Smooth muscle cell (in vitro differentiated cells): ENCODE data around the gene MEST. TPM values are rescaled to one million over a fixed set of nuclear protein-coding genes. Genes with fewer than 3 reads are reported as not detected.

ENCODE experiments used
- DNase-seq: peaks from one replicate; lab custom pipeline; 2025; ENCODE audit not compliant: unreplicated experiment; lab: John Stamatoyannopoulos, UW
- H2AFZ ChIP-seq: fragments of 200-600 bp; sonication (generic); 2 replicates; pipeline ENCODE4 v1.6.0; 2016; ENCODE audit warnings: antibody characterized with exemption, low read depth, mild to moderate bottlenecking
- H3F3A ChIP-seq: fragments of 200-600 bp; sonication (generic); 2 replicates; pipeline ENCODE4 v1.6.0; 2017; ENCODE audit warnings: antibody characterized with exemption, low read depth
- H3K27ac ChIP-seq: fragments of 200-600 bp; sonication (generic); 2 replicates; pipeline ENCODE4 v1.5.1; 2016; ENCODE audit warnings: low read depth, mild to moderate bottlenecking
- H3K27me3 ChIP-seq: fragments of 200-600 bp; sonication (generic); 2 replicates; pipeline ENCODE4 v1.6.1; 2016; ENCODE audit warnings: low read depth, mild to moderate bottlenecking
- H3K36me3 ChIP-seq: fragments of 200-600 bp; sonication (generic); 2 replicates; pipeline ENCODE4 v1.5.1; 2016; ENCODE audit warnings: low read depth
- H3K4me1 ChIP-seq: fragments of 200-600 bp; sonication (generic); 2 replicates; pipeline ENCODE4 v1.5.1; 2016; ENCODE audit warnings: low read depth
- H3K4me2 ChIP-seq: fragments of 200-600 bp; sonication (generic); 2 replicates; pipeline ENCODE4 v1.6.0; 2016; ENCODE audit warnings: mild to moderate bottlenecking
- H3K4me3 ChIP-seq: fragments of 200-600 bp; sonication (generic); 2 replicates; pipeline ENCODE4 v1.5.1; 2016; ENCODE audit warnings: mild to moderate bottlenecking
- H3K79me2 ChIP-seq: fragments of 200-600 bp; sonication (generic); 2 replicates; pipeline ENCODE4 v1.6.0; 2016; ENCODE audit warnings: low read depth, mild to moderate bottlenecking
- H3K9ac ChIP-seq: fragments of 200-600 bp; sonication (generic); 2 replicates; pipeline ENCODE4 v1.6.0; 2016; ENCODE audit warnings: low read depth
- H3K9me3 ChIP-seq: fragments of 200-600 bp; sonication (generic); replicated peaks from 2 replicates; pipeline ENCODE4 v1.5.1; 2016; ENCODE audit warnings: low read depth
- H4K20me1 ChIP-seq: fragments of 200-600 bp; sonication (generic); 2 replicates; pipeline ENCODE4 v1.6.0; 2016; ENCODE audit warnings: low read depth
- WGBS: methylation state at CpG from one replicate; pipeline ENCODE4 v1.1.7; 2016; ENCODE audit warnings: low lambda C conversion rate; 5-methylcytosine and 5-hydroxymethylcytosine counted together
- polyA plus RNA-seq: library from polyadenylated mRNA; unstranded; fragments of >200 nt; fragmentation: Nextera tagmentation; extraction: Ambion mirVana; gene quantifications from 2 replicates; pipeline ENCODE4 v1.2.1, GENCODE V29; 2016
- total RNA-seq: library from RNA; depleted of rRNA; stranded (reverse); fragments of >200 nt; gene quantifications from 2 replicates; pipeline ENCODE4 v1.2.3, GENCODE V29; 2014
- TF ChIP-seq, protein P1 (sequence below): fragments of 200-600 bp; sonication (generic); IDR thresholded peaks from 2 replicates; pipeline ENCODE4 v1.5.1; 2017; ENCODE audit warnings: borderline replicate concordance, mild to moderate bottlenecking, antibody characterized with exemption; ENCODE audit not compliant: insufficient read depth, poor library complexity, severe bottlenecking

The MEST gene
- total and polyA plus RNA-seq, 2 experiments from 2014 or later, result 1,229 to 1,655 TPM

DNA sequence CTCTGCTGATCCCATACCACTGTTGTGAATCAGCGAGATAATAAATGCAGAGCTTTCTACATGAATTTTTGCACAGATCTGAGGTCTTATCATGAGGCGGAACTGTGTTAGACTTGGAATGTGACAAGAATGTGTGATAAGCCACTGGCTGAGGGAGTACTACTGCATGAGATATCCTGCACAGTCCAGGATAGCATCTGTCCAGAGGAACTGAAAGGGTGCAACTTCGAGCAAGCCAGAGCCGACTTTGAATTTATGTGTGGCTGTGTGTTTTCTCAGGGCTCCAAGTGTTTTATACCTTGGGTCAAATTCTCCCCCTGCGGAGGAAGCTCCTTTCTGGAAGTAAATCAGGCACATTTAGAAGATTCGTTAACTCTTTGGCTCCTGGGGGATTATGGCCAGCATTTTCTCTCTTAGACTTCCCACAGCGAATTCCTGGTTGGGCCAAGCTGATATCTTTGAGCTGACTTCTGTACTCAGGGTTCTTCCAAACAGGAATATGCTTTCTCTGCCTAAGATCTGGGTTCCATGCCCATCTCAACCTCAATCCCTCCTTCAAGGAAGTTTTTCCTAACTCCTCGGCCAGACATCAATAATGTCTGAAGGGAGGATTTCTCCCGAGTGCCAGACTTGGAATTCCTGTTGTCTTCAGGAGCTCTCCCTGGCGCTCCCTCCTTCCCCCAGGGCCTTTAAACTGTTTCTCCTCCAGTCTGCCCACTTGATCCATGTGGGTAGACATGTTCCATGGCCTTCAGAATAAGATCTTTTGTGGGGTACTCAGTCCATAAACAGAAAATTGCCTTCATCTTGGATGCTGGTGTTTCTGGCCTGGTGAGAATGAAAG is 2.5 kb upstream of the MEST start:
- no peaks in the 10 kb centered on the region for H3K36me3 ChIP-seq
- TF ChIP-seq, protein P1, sequence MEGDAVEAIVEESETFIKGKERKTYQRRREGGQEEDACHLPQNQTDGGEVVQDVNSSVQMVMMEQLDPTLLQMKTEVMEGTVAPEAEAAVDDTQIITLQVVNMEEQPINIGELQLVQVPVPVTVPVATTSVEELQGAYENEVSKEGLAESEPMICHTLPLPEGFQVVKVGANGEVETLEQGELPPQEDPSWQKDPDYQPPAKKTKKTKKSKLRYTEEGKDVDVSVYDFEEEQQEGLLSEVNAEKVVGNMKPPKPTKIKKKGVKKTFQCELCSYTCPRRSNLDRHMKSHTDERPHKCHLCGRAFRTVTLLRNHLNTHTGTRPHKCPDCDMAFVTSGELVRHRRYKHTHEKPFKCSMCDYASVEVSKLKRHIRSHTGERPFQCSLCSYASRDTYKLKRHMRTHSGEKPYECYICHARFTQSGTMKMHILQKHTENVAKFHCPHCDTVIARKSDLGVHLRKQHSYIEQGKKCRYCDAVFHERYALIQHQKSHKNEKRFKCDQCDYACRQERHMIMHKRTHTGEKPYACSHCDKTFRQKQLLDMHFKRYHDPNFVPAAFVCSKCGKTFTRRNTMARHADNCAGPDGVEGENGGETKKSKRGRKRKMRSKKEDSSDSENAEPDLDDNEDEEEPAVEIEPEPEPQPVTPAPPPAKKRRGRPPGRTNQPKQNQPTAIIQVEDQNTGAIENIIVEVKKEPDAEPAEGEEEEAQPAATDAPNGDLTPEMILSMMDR, result no peak
- H4K20me1 ChIP-seq, result peaks cover 20% of the 10 kb centered on the region
- H3F3A ChIP-seq, result peaks cover 17% of the 10 kb centered on the region
- peak overlapping the region; percentile 64 for H3K4me3 ChIP-seq
- H3K27me3 ChIP-seq, result no peaks in the 10 kb centered on the region
- H3K79me2 ChIP-seq, result peaks cover 23% of the 10 kb centered on the region
- WGBS, result 15% methylated on average over 10 of the region's 10 CpGs
- no peak for DNase-seq
- peak overlapping the region; percentile 92 for H3K27ac ChIP-seq
- H3K4me2 ChIP-seq, result peak overlapping the region; percentile 82
- no peaks in the 10 kb centered on the region for H3K9me3 ChIP-seq
- peaks cover 22% of the 10 kb centered on the region for H3K4me1 ChIP-seq
- H2AFZ ChIP-seq, result peak overlapping the region; percentile 73
- peak overlapping the region; percentile 23 for H3K9ac ChIP-seq

DNA sequence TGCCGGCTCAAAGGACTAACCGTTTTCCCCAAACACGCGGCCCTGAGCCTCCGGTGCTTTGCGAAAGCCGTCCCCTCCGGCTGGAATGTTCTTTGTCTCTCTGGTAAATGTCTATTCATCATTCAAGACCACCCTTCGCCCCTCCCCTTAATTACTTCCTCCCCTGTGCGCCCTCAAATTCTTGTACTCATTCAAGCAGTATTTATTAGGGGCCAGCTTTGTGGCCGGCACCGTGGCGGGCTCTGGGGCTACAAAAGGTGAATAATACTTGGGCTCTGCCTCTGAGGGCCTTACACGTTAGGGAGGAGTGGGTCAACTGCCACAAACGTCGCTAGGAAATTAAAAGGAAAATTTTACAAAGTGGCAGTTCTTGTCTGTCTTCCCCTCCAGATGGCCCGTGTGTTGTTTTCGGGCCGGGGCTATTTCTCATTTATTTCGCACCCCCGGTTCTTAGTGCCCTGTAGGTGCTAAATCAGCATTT is 1.5 kb upstream of the MEST start:
- Histone ChIP-seq H3K36me3 (no peaks in the 10 kb centered on the region), H3K27ac (peak overlapping the region; percentile 92), H3K9me3 (no peaks in the 10 kb centered on the region), H3K4me1 (peaks cover 28% of the 10 kb centered on the region), H3K27me3 (no peaks in the 10 kb centered on the region), H3K4me2 (peak overlapping the region; percentile 82), H3K79me2 (peaks cover 33% of the 10 kb centered on the region), H4K20me1 (peaks cover 29% of the 10 kb centered on the region), H3F3A (peaks cover 17% of the 10 kb centered on the region), H2AFZ (peak overlapping the region; percentile 6), H3K9ac (peak overlapping the region; percentile 31), H3K4me3 (peak overlapping the region; percentile 64)
- DNase-seq, result no peak
- WGBS, result 41% methylated on average over 21 of the region's 21 CpGs
- TF ChIP-seq, protein P1, result no peak

GRCh38 chr7:130490888-130491804 is 739 bp upstream of the MEST start:
- peaks cover 37% of the 10 kb centered on the region for H4K20me1 ChIP-seq
- H2AFZ ChIP-seq, result peak overlapping the region; percentile 6
- peak overlapping the region; percentile 92 for H3K27ac ChIP-seq
- H3K36me3 ChIP-seq, result no peaks in the 10 kb centered on the region
- TF ChIP-seq, protein P1, result peak; percentile 62
- peaks cover 28% of the 10 kb centered on the region for H3K4me1 ChIP-seq
- H3K79me2 ChIP-seq, result peaks cover 41% of the 10 kb centered on the region
- H3K4me2 ChIP-seq, result peak overlapping the region; percentile 82
- no peaks in the 10 kb centered on the region for H3K27me3 ChIP-seq
- no peaks in the 10 kb centered on the region for H3K9me3 ChIP-seq
- H3F3A ChIP-seq, result peaks cover 17% of the 10 kb centered on the region
- H3K9ac ChIP-seq, result peak overlapping the region; percentile 31
- peak overlapping the region; percentile 64 for H3K4me3 ChIP-seq
- WGBS, result 43% methylated on average over 62 of the region's 62 CpGs
- no peak for DNase-seq
